ENCODE data around the gene KIAA1549.
"Not testable (repeated sequence)": the region's sequence is repeated elsewhere in the genome, so short reads cannot be mapped to it uniquely, and the experiment has no call there.

KIAA1549 gene

DNA sequence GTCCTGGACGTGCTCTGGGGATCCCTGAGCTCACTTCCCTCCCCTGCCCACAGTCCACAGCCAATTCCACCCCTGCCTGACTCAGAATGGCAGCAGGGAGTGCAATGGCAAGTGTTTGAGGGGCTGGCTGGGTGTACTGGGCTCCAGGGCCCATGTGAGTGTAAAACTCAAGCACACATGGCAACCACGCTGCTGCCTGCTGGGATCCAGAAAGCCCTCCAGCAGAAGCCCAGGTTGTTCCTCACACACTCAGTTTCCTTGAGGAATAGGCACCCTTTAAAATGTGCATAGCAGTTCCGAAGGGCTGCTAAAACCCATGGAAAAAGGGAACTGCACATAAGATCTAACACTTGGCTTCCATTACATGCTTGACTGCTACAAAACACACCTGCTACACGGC, 171.8 kb downstream of the KIAA1549 start:
- H3K27me3 ChIP-seq (ENCODE audit: control insufficient read depth, insufficient read depth, low read length) = no peaks in the 10 kb centered on the region
- no peak overlapping the region for H3K27ac ChIP-seq (ENCODE audit: low read depth, low read length)
- no peak overlapping the region for H3K9ac ChIP-seq (ENCODE audit: low read length)
- no peaks in the 10 kb centered on the region for H3K9me3 ChIP-seq (ENCODE audit: control insufficient read depth, insufficient read depth, low read depth, low read length)
- no peaks in the 10 kb centered on the region for H3K4me1 ChIP-seq (ENCODE audit: control insufficient read depth, insufficient read depth, low read length)
- no peaks in the 10 kb centered on the region for H3K36me3 ChIP-seq (ENCODE audit: control insufficient read depth, insufficient read depth, low read length)
- no peak overlapping the region for H3K4me3 ChIP-seq (ENCODE audit: low read depth, low read length)

DNA sequence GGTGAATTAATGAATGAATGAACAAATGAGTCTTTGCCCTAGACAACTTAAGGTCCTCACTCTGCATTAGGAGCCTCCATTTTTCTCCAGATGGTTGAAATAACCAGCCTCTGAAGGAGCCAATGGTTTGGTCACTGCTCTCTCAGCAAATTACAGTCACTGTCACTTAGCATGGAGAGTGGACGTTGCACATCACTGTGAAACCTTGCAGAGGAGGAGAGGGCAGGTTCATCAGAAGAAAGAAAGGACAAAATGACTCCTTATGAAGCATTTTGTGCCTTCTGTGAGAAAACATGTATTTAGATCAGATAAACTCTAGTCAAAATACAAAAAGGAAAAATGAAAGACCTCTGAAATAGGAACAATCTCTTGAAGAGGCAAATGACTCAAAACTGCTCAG, 176.6 kb downstream of the KIAA1549 start:
- H3K4me3 ChIP-seq (ENCODE audit: low read depth, low read length) = no peak overlapping the region
- no peak overlapping the region for H3K27ac ChIP-seq (ENCODE audit: low read depth, low read length)
- H3K9ac ChIP-seq (ENCODE audit: low read length) = no peak overlapping the region
- H3K9me3 ChIP-seq (ENCODE audit: control insufficient read depth, insufficient read depth, low read depth, low read length) = no peaks in the 10 kb centered on the region
- H3K27me3 ChIP-seq (ENCODE audit: control insufficient read depth, insufficient read depth, low read length) = no peaks in the 10 kb centered on the region
- H3K4me1 ChIP-seq (ENCODE audit: control insufficient read depth, insufficient read depth, low read length) = no peaks in the 10 kb centered on the region
- H3K36me3 ChIP-seq (ENCODE audit: control insufficient read depth, insufficient read depth, low read length) = no peaks in the 10 kb centered on the region

DNA sequence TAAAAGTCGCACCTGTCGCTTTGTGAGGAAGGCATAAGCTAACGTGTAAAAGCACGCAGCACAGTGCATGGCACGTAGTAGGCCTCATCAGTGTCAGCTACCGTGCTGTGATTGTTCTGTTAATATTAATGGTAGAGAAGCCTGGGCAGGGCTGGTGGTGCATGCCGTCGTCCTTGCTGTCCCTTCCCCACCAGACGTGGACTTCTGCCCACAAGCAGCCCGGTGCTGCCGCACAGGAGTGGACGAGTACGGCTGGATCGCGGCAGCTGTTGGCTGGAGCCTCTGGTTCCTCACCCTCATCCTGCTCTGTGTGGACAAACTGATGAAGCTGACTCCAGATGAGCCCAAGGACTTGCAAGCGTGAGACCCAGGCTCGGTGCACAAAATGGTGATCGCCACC, 178.5 kb downstream of the KIAA1549 start:
- Histone ChIP-seq H3K27me3 (ENCODE audit: control insufficient read depth, insufficient read depth, low read length) (peaks cover 2% of the 10 kb centered on the region; the same call in 1 of the 2 replicates), H3K9me3 (ENCODE audit: control insufficient read depth, insufficient read depth, low read depth, low read length) (no peaks in the 10 kb centered on the region)

DNA sequence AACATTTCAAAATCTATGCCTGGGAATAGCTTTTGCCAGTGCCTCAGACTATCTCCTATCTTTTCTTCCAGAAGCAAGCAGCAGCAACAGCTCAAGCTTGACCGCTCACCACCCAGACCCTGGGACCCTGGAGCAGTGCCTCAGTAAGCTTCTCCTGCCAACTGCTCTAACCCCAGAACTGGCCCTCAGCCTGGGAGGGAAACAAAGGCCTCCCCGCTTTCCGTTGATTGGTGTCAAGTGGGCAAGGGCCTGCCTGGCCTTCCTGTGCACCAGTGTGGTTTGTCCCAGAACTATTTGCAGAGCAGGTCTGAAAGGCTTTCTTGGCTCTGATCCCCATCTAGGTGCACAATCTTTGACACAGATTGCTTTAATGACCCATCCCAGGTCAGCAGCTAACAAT, 179.9 kb downstream of the KIAA1549 start:
- H3K4me1 ChIP-seq (ENCODE audit: control insufficient read depth, insufficient read depth, low read length) = peaks cover 12% of the 10 kb centered on the region
- H3K27ac ChIP-seq (ENCODE audit: low read depth, low read length) = no peak overlapping the region
- H3K9me3 ChIP-seq (ENCODE audit: control insufficient read depth, insufficient read depth, low read depth, low read length) = no peaks in the 10 kb centered on the region
- no peak overlapping the region for H3K4me3 ChIP-seq (ENCODE audit: low read depth, low read length)
- H3K27me3 ChIP-seq (ENCODE audit: control insufficient read depth, insufficient read depth, low read length) = peaks cover 2% of the 10 kb centered on the region; the same call in 1 of the 2 replicates
- H3K9ac ChIP-seq (ENCODE audit: low read length) = no peak overlapping the region
- H3K36me3 ChIP-seq (ENCODE audit: control insufficient read depth, insufficient read depth, low read length) = no peaks in the 10 kb centered on the region

More for the DNA sequence above, 178.5 kb downstream of the KIAA1549 start:
- Histone ChIP-seq H3K4me1 (ENCODE audit: control insufficient read depth, insufficient read depth, low read length) (peaks cover 9% of the 10 kb centered on the region), H3K36me3 (ENCODE audit: control insufficient read depth, insufficient read depth, low read length) (no peaks in the 10 kb centered on the region), H3K27ac (ENCODE audit: low read depth, low read length) (no peak overlapping the region), H3K9ac (ENCODE audit: low read length) (no peak overlapping the region), H3K4me3 (ENCODE audit: low read depth, low read length) (no peak overlapping the region)

DNA sequence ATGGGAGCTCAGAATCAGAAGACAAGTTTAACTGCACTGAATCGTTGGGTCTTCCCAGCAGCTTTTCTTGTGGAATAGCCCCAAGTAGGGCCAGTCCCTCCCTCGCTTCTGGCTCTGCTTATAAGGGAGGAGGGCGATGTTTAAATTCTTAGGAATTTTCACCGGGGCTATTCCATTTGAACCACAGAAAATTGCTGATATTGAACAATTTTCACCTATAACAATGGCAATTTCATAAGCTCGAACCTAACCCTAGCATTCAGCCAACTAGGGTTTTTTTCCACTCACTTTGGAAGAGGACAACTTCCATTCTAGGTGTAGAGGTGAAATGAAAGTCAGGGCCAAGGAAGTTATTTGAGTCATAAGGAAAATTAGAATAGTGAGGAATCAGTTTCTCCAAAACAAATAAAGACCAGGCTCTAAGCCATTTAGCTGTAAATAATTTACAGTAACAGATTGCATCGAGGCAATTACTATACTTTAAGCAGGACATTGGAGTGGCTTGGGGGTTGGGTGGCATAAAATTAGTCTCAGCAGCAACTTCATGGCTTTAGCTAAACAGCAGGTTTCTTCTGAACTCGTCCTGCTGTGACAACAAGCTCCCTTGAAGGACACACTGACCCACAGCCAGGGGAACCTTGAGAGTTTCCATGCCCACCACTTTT, 181.7 kb downstream of the KIAA1549 start:
- no peak overlapping the region for H3K9ac ChIP-seq (ENCODE audit: low read length)
- no peak overlapping the region for H3K27ac ChIP-seq (ENCODE audit: low read depth, low read length)
- no peaks in the 10 kb centered on the region for H3K36me3 ChIP-seq (ENCODE audit: control insufficient read depth, insufficient read depth, low read length)
- H3K4me3 ChIP-seq (ENCODE audit: low read depth, low read length) = no peak overlapping the region
- peaks cover 2% of the 10 kb centered on the region; the same call in 1 of the 2 replicates for H3K27me3 ChIP-seq (ENCODE audit: control insufficient read depth, insufficient read depth, low read length)
- no peaks in the 10 kb centered on the region for H3K9me3 ChIP-seq (ENCODE audit: control insufficient read depth, insufficient read depth, low read depth, low read length)
- H3K4me1 ChIP-seq (ENCODE audit: control insufficient read depth, insufficient read depth, low read length) = peaks cover 13% of the 10 kb centered on the region

DNA sequence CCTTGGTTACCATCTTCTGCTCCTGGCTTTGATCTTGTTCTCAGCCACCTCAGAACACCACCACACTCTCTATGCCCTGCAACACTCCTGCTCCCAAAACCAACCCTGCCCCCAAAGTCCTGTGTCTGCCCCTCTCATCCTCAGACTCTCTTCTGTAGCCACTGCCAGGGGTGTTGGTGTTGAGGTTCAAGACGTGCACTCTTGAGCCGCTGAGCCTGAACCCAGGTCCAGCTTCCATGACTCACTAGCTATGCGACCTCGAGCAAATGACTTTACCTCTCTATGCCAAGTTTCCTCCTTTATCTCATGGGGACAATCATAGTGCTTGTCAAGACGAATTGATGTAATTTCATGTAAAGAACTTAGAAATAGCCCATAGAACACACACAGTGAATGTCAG, 182.4 kb downstream of the KIAA1549 start:
- H3K36me3 ChIP-seq (ENCODE audit: control insufficient read depth, insufficient read depth, low read length) = no peaks in the 10 kb centered on the region
- H3K9me3 ChIP-seq (ENCODE audit: control insufficient read depth, insufficient read depth, low read depth, low read length) = no peaks in the 10 kb centered on the region
- H3K4me1 ChIP-seq (ENCODE audit: control insufficient read depth, insufficient read depth, low read length) = peaks cover 19% of the 10 kb centered on the region
- peaks cover 2% of the 10 kb centered on the region; the same call in 1 of the 2 replicates for H3K27me3 ChIP-seq (ENCODE audit: control insufficient read depth, insufficient read depth, low read length)
- no peak overlapping the region for H3K4me3 ChIP-seq (ENCODE audit: low read depth, low read length)
- no peak overlapping the region for H3K27ac ChIP-seq (ENCODE audit: low read depth, low read length)
- H3K9ac ChIP-seq (ENCODE audit: low read length) = no peak overlapping the region

DNA sequence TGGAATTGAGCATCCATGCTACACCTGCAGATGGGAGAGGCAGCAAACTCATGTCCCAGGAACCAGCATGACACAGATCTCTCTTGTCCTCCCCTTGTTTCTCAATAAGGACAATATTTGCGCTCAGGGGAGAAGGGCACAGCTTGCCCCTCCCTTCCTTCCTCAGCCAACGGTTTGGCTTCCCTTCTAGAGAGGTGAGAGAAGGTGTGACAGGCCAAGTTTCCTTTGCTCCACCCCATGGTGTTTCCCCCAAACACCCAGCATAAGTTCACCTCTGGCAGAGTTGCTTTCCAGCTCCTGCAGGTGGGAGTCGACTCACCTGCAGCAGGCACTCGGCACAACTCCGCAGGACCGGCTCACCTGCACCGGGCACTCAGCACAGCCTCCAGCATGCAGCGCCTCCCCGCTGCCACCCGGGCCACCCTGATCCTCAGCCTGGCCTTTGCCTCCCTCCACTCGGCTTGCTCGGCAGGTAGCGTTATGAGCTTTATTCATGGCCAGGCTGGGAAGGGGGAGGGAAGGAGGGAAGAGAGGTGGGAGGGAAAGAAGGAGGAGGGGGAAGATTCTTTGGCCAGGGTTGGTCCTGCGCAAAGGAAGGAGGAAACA, 183.4 kb downstream of the KIAA1549 start, which contains the start of the genes ATP6V0A4 and TMEM213:
ATP6V0A4 (minus strand) TSS at position 482 of the 606 bp plus-strand sequence. CDS start 26,949 bp downstream, outside the sequence.
TMEM213 (plus strand) TSS at position 280 of the 606 bp plus-strand sequence; CDS start at position 391, 111 bp downstream.
- Histone ChIP-seq H3K4me1 (ENCODE audit: control insufficient read depth, insufficient read depth, low read length) (peaks cover 19% of the 10 kb centered on the region), H3K9ac (ENCODE audit: low read length) (no peak within 1 kb of the TSS), H3K27me3 (ENCODE audit: control insufficient read depth, insufficient read depth, low read length) (peaks cover 2% of the 10 kb centered on the region; the same call in 1 of the 2 replicates), H3K36me3 (ENCODE audit: control insufficient read depth, insufficient read depth, low read length) (no peaks in the 10 kb centered on the region), H3K9me3 (ENCODE audit: control insufficient read depth, insufficient read depth, low read depth, low read length) (no peaks in the 10 kb centered on the region), H3K4me3 (ENCODE audit: low read depth, low read length) (peak within 1 kb of the TSS; percentile 45), H3K27ac (ENCODE audit: low read depth, low read length) (no peak within 1 kb of the TSS)

DNA sequence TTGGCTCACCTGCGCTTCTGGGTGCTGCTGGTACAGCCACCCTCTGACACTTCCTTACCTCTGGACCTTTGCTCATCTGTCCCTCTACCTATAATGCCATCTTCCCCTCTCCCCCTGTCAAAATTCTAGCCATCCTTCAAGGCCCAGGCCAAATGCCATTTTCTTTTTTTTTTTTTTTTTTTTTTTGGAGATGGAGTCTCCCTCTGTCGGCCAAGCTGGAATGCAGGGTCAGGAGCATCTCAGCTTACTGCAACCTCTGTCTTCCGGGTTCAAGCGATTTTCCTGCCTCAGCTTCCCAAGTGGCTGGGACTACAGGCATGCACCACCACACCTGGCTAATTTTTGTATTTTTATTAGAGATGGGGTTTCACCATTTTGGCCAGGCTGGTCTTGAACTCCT, 184.1 kb downstream of the KIAA1549 start:
- not testable (repeated sequence) for H3K36me3 ChIP-seq (ENCODE audit: control insufficient read depth, insufficient read depth, low read length); H3K4me3 ChIP-seq (ENCODE audit: low read depth, low read length); H3K27ac ChIP-seq (ENCODE audit: low read depth, low read length); H3K9ac ChIP-seq (ENCODE audit: low read length); H3K9me3 ChIP-seq (ENCODE audit: control insufficient read depth, insufficient read depth, low read depth, low read length); H3K27me3 ChIP-seq (ENCODE audit: control insufficient read depth, insufficient read depth, low read length)
- peaks cover 19% of the 10 kb centered on the region for H3K4me1 ChIP-seq (ENCODE audit: control insufficient read depth, insufficient read depth, low read length)

DNA sequence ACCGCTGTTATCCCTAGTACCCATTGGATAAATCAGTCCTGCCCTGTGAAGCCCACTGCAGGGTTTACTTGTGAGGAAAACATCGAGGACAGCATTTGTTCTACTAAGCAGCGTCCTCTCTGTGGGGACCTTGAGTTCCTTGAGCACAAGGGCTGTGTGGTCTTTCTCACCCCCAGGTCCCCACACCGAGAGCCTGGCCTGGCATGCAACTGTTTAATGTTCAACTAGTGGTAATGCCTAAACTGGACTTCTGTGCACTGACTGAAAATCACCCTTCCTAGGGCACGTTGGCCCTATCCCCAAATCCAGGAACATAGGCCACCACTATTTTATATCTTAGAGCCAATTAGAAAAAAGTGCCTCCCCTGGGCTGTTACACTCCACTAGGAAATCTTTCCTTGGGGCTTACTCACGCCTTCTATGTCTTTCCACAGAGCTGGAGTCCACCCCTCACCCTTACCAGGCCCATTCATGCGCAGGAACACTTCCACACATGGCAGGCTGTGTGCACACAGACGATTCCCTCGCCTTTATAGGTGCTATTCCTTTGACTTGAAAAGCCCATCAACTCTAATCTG, 185.1 kb downstream of the KIAA1549 start:
- H3K36me3 ChIP-seq (ENCODE audit: control insufficient read depth, insufficient read depth, low read length) = no peaks in the 10 kb centered on the region
- H3K27me3 ChIP-seq (ENCODE audit: control insufficient read depth, insufficient read depth, low read length) = peaks cover 2% of the 10 kb centered on the region; the same call in 1 of the 2 replicates
- no peak overlapping the region for H3K27ac ChIP-seq (ENCODE audit: low read depth, low read length)
- no peak overlapping the region for H3K9ac ChIP-seq (ENCODE audit: low read length)
- H3K9me3 ChIP-seq (ENCODE audit: control insufficient read depth, insufficient read depth, low read depth, low read length) = no peaks in the 10 kb centered on the region
- H3K4me1 ChIP-seq (ENCODE audit: control insufficient read depth, insufficient read depth, low read length) = peaks cover 19% of the 10 kb centered on the region
- no peak overlapping the region for H3K4me3 ChIP-seq (ENCODE audit: low read depth, low read length)

DNA sequence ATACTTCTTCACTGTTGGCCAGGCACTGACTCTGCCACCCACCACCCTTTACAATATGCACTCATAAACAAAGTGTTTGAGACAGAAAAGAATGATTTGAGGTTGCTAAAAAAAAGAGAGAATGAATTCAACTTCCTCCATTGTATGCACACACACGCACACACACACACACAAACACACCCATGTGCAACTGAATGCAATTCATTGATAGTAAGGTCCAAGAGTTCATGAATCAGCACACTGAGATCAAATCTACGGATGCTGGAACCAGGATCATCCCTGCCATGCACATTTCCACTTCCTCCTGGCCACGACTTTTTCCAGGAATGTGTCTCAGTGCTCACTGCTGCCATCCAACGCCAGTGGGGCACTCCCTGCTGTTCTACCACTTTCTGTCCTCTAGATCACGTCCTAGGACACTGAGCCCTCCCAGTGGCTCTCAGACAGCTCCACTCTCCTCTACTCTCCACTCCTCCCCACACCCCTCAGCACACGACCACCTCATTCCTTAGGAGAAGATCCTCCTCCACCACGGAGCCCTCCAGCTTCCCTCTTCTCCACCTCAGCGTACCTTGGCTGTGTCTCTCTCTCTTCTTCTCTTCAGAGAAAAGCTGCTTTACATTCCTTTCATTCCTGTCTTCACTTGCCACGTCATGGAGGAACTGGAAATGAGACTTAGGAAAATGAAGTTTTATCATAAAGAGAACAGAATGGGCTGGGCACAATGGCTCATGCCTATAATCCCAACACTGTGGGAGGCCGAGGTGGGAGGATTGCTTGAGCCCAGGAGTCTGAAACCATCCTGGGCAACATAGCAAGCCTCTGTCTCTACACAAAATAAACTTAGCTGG, 195.4 kb downstream of the KIAA1549 start:
- Histone ChIP-seq H3K36me3 (ENCODE audit: control insufficient read depth, insufficient read depth, low read length) (no peaks in the 10 kb centered on the region), H3K4me3 (ENCODE audit: low read depth, low read length) (no peak overlapping the region), H3K9ac (ENCODE audit: low read length) (no peak overlapping the region), H3K27me3 (ENCODE audit: control insufficient read depth, insufficient read depth, low read length) (no peaks in the 10 kb centered on the region), H3K27ac (ENCODE audit: low read depth, low read length) (no peak overlapping the region), H3K4me1 (ENCODE audit: control insufficient read depth, insufficient read depth, low read length) (peaks cover 5% of the 10 kb centered on the region), H3K9me3 (ENCODE audit: control insufficient read depth, insufficient read depth, low read depth, low read length) (peaks cover 9% of the 10 kb centered on the region)

Data from HUES6 (cell line).